ENCODE measurements around the gene PAQR8.

DNA sequence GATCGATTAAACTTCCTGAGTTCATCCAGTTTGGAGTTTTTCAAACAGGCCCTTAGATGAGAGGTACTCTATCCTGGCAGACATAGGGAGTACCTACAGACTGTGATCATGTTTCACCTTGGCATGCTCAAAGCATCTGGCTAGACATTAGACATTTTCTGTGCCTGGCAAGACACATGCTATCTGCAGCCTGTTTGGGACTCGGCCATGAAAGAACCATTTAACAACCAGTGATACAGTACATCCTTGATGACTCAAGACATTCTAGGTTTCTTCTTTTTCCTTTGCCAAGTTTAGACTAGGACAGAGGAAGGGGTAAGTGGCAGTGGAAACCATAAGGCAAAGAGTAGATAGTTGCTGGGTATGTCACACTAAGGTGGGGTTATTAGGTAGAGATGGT, 15.4 kb upstream of the PAQR8 start:
- TF ChIP-seq, protein P1, sequence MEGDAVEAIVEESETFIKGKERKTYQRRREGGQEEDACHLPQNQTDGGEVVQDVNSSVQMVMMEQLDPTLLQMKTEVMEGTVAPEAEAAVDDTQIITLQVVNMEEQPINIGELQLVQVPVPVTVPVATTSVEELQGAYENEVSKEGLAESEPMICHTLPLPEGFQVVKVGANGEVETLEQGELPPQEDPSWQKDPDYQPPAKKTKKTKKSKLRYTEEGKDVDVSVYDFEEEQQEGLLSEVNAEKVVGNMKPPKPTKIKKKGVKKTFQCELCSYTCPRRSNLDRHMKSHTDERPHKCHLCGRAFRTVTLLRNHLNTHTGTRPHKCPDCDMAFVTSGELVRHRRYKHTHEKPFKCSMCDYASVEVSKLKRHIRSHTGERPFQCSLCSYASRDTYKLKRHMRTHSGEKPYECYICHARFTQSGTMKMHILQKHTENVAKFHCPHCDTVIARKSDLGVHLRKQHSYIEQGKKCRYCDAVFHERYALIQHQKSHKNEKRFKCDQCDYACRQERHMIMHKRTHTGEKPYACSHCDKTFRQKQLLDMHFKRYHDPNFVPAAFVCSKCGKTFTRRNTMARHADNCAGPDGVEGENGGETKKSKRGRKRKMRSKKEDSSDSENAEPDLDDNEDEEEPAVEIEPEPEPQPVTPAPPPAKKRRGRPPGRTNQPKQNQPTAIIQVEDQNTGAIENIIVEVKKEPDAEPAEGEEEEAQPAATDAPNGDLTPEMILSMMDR (IDR thresholded peaks at IDR 0.05; ENCODE audit: poor library complexity), result no peak
- TF ChIP-seq EZH2 (IDR thresholded peaks at IDR 0.05; ENCODE audit: borderline replicate concordance) (no peak), EZH2phosphoT487 (IDR thresholded peaks at IDR 0.05; ENCODE audit: low read depth, severe bottlenecking, unreplicated experiment) (no peak)
